Endothelial cell of umbilical vein (primary cell): Measurements from ENCODE around the gene DNAJB1. TPM values are rescaled to one million over a fixed set of nuclear protein-coding genes. Genes with fewer than 3 reads are reported as not detected.

Experiments used
- BruUV-seq: library from RNA; stranded (reverse); fragments of 400-500 nt; replicated peaks from 2 replicates; lab custom pipeline; 2021; lab: Mats Ljungman, UMichigan
- CTCF ChIA-PET: fragments of 300-600, 350-600 bp; sonication (Branson Sonifier 250); formaldehyde crosslinking; loops from one replicate; lab custom pipeline; 2021; ENCODE audit warnings: antibody characterized with exemption, inconsistent platforms; lab: Charles Lee
- POLR2A ChIA-PET: fragments of 300-600, 350-600 bp; sonication (Branson Sonifier 250); formaldehyde crosslinking; loops from one replicate; lab custom pipeline; 2021; ENCODE audit warnings: antibody characterized with exemption, inconsistent platforms; lab: Charles Lee
- DNase-seq: peaks from one replicate; pipeline ENCODE4 v3.0.0-alpha.2; 2011; ENCODE audit warnings: low read depth, low spot score
- FAIRE-seq: peaks from 2 replicates; lab custom pipeline; 2011; peaks lifted over from hg19 to GRCh38; lab: Jason Lieb, UNC
- H2AFZ ChIP-seq: 2 replicates; pipeline ENCODE4 v1.6.0; 2012; ENCODE audit warnings: low read depth, low read length, control low read depth, inconsistent platforms
- H3K27ac ChIP-seq: 2 replicates; pipeline ENCODE4 v1.5.1; 2011; ENCODE audit warnings: low read depth, mild to moderate bottlenecking, control low read depth, low read length, moderate library complexity; ENCODE audit not compliant: insufficient read depth
- H3K27me3 ChIP-seq, 2 experiments: 2 replicates each; pipeline versions ENCODE4 v1.6.0 to v1.6.1; 2011; ENCODE audit warnings: low read length in 2 of 2, mixed read lengths in 1 of 2; ENCODE audit not compliant: control insufficient read depth in 2 of 2, insufficient read depth in 2 of 2
- H3K36me3 ChIP-seq, 2 experiments: 2 replicates in 1 of 2; 3 replicates in 1 of 2; pipeline ENCODE4 v1.5.1; 2011; ENCODE audit warnings: low read length in 2 of 2, mild to moderate bottlenecking in 1 of 2, moderate library complexity in 1 of 2; ENCODE audit not compliant: control insufficient read depth in 2 of 2, insufficient read depth in 2 of 2; ENCODE audit errors: extremely low read depth in 1 of 2
- H3K4me1 ChIP-seq: 3 replicates; pipeline ENCODE4 v1.5.1; 2011; ENCODE audit warnings: mild to moderate bottlenecking, low read length; ENCODE audit not compliant: control insufficient read depth, insufficient read depth; ENCODE audit errors: extremely low read depth
- H3K4me2 ChIP-seq: 2 replicates; pipeline ENCODE4 v1.6.1; 2011; ENCODE audit warnings: low read length, control low read depth, mixed read lengths; ENCODE audit not compliant: insufficient read depth
- H3K4me3 ChIP-seq, 3 experiments: fragments of 200-600 bp in 1 of 3; sonication (generic), shearing (Covaris generic) in 1 of 3; replicated peaks in 1 of 3; 2 replicates each; pipeline ENCODE4 v1.5.1; 2011 to 2016; ENCODE audit warnings: control low read depth in 3 of 3, low read length in 3 of 3, mild to moderate bottlenecking in 2 of 3, inconsistent platforms in 1 of 3, low read depth in 1 of 3, moderate library complexity in 1 of 3; ENCODE audit not compliant: insufficient read depth in 1 of 3
- H3K79me2 ChIP-seq: 2 replicates; pipeline ENCODE4 v1.6.0; 2012; ENCODE audit warnings: low read length, inconsistent platforms; ENCODE audit not compliant: control insufficient read depth, insufficient read depth
- H3K9ac ChIP-seq: replicated peaks from 2 replicates; pipeline ENCODE3; 2011; ENCODE audit warnings: low read length, control low read depth; ENCODE audit not compliant: insufficient read depth; ENCODE audit errors: extremely low read depth
- H3K9me1 ChIP-seq: replicated peaks from 3 replicates; pipeline ENCODE4 v1.6.0; 2011; ENCODE audit warnings: mild to moderate bottlenecking, low read length; ENCODE audit not compliant: control insufficient read depth, insufficient read depth; ENCODE audit errors: extremely low read depth
- H3K9me3 ChIP-seq: replicated peaks from 2 replicates; pipeline ENCODE4 v1.5.1; 2012; ENCODE audit warnings: low read length, inconsistent platforms; ENCODE audit not compliant: control insufficient read depth, insufficient read depth
- H4K20me1 ChIP-seq: replicated peaks from 2 replicates; pipeline ENCODE3; 2011; ENCODE audit warnings: mild to moderate bottlenecking, low read length; ENCODE audit not compliant: control insufficient read depth, insufficient read depth; ENCODE audit errors: extremely low read depth
- CTCF ChIP-seq, 2 donors: IDR thresholded peaks; 1 replicate in 1 of 2; 2 replicates in 1 of 2; pipeline ENCODE4 v1.5.1; 2011; ENCODE audit warnings: low read length in 2 of 2, mild to moderate bottlenecking in 2 of 2, moderate library complexity in 2 of 2, control low read depth in 1 of 2, inconsistent platforms in 1 of 2, low read depth in 1 of 2; ENCODE audit not compliant: insufficient read depth in 1 of 2; ENCODE audit errors: extremely low read depth in 1 of 2
- EZH2 ChIP-seq: IDR thresholded peaks from 2 replicates; pipeline ENCODE4 v1.6.1; 2012; ENCODE audit warnings: borderline replicate concordance, low read depth, mild to moderate bottlenecking, moderate library complexity, low read length, inconsistent platforms; ENCODE audit not compliant: severe bottlenecking
- FOS ChIP-seq: IDR thresholded peaks from 2 replicates; pipeline ENCODE4 v1.6.1; 2011; ENCODE audit warnings: mild to moderate bottlenecking, low read length, moderate library complexity, borderline replicate concordance; ENCODE audit not compliant: insufficient read depth
- GATA2 ChIP-seq: IDR thresholded peaks from 2 replicates; pipeline ENCODE4 v1.7.0; 2011; ENCODE audit warnings: low read depth, mild to moderate bottlenecking, moderate library complexity, mixed read lengths, low read length; ENCODE audit not compliant: insufficient read length, insufficient read depth
- JUN ChIP-seq: IDR thresholded peaks from 2 replicates; pipeline ENCODE4 v1.6.1; 2011; ENCODE audit warnings: borderline replicate concordance, low read depth; ENCODE audit not compliant: insufficient read length, insufficient read depth
- MAX ChIP-seq: IDR thresholded peaks from 2 replicates; pipeline ENCODE4 v1.6.1; 2011; ENCODE audit not compliant: insufficient read depth, insufficient read length
- MYC ChIP-seq: IDR thresholded peaks from one replicate; pipeline ENCODE4 v1.6.1; 2011; ENCODE audit warnings: mild to moderate bottlenecking, low read depth, low read length
- POLR2A ChIP-seq: IDR thresholded peaks from 2 replicates; pipeline ENCODE4 v1.6.1; 2012; ENCODE audit warnings: low read depth, mild to moderate bottlenecking, control low read depth, low read length
- POLR2AphosphoS5 ChIP-seq: IDR thresholded peaks from 2 replicates; pipeline ENCODE4 v1.6.1; 2012; ENCODE audit warnings: low read depth, mild to moderate bottlenecking, control low read depth, low read length, moderate library complexity; ENCODE audit not compliant: insufficient read depth
- dilution Hi-C: fragments of 300-500 bp; cut with MboI; formaldehyde crosslinking; loops from one replicate; pipeline ENCODE4 v1.15.0; 2019; ENCODE audit warnings: low sequenced_read_pairs; ENCODE audit not compliant: extremely low pct_ligation_motif_present
- intact Hi-C: fragments of 100-400 bp; cut with micrococcal nuclease; formaldehyde crosslinking; loops from one replicate; pipeline ENCODE4 v1.10.0; 2022
- polyA plus RNA-seq, 4 experiments: library from polyadenylated mRNA; depleted of rRNA in 3 of 4; stranded (reverse) in 3 of 4; unstranded in 1 of 4; fragments of >200 nt; gene quantifications; 2 replicates each; pipeline versions ENCODE4 v1.2.1 to v1.2.3, GENCODE V29; 2011 to 2012; ENCODE audit warnings: missing spikeins in 1 of 4
- total RNA-seq: library from RNA; stranded (reverse); gene quantifications from 2 replicates; pipeline ENCODE4 v1.2.3, GENCODE V29; 2021

The DNAJB1 gene
- total and polyA plus RNA-seq, 2 donors (not counting 3 experiments of a cell fraction or from before 2014, with no cell fraction given), result 58.6 to 59.8 TPM

- ChIA-PET CTCF (no interaction called here), POLR2A (no interaction called here)
- TF ChIP-seq POLR2AphosphoS5 (no peak), GATA2 (no peak), FOS (no peak), POLR2A (no peak), EZH2 (no peak), MAX (no peak), CTCF (IDR thresholded peaks at IDR 0.05; ENCODE audit: extremely low read depth in 1 of 2, insufficient read depth in 1 of 2, low read depth in 1 of 2, low read length in 2 of 2) (no peak), JUN (no peak), MYC (no peak)
- Histone ChIP-seq H3K36me3 (no peaks in the 10 kb centered on the region), H3K27me3 (no peaks in the 10 kb centered on the region), H3K4me1 (peaks cover 6% of the 10 kb centered on the region), H4K20me1 (no peaks in the 10 kb centered on the region), H3K9me1 (no peaks in the 10 kb centered on the region), H2AFZ (no peak overlapping the region), H3K79me2 (peaks cover 2% of the 10 kb centered on the region), H3K4me2 (no peak overlapping the region), H3K9ac (no peak overlapping the region), H3K27ac (no peak overlapping the region), H3K9me3 (no peaks in the 10 kb centered on the region), H3K4me3 (no peak overlapping the region)
- dilution Hi-C loops (no loop called here), intact Hi-C loops (no loop called here)
- no peak for DNase-seq
- no TSS peak for BruUV-seq
- no peak for FAIRE-seq
Measured at GRCh38 chr19:14558370-14559066, 40.3 kb upstream of the DNAJB1 start.
